ENCODE data around the gene LCN2.

GRCh38 chr9:128148509-128149000, 698 bp upstream of the LCN2 start:
- no peak for TF ChIP-seq NR3C1 (CRISPR knock-in tag; IDR thresholded peaks at IDR 0.05)
- no peak for TF ChIP-seq POLR2A (conservative IDR thresholded peaks at IDR 0.05)
- TF ChIP-seq ESRRA (IDR thresholded peaks at IDR 0.05; ENCODE audit: borderline replicate concordance, low read depth): no peak
- TF ChIP-seq CBX2 (IDR thresholded peaks at IDR 0.05; ENCODE audit: insufficient read depth, low read length, poor library complexity, severe bottlenecking): no peak
- no peak for TF ChIP-seq CTCF (IDR thresholded peaks at IDR 0.05 in 2 of 3, conservative IDR thresholded peaks at IDR 0.05 in 1 of 3; ENCODE audit: insufficient read depth in 2 of 3, low read depth in 1 of 3, low read length in 3 of 3)
- TF ChIP-seq PRPF4 (IDR thresholded peaks at IDR 0.05; ENCODE audit: insufficient read depth, low read depth, low read length, poor library complexity, severe bottlenecking): no peak
- TF ChIP-seq ELF4 (CRISPR knock-in tag; IDR thresholded peaks at IDR 0.05): no peak
